Stomach (tissue), 9 donors: ENCODE results near the gene RASSF4. TPM values are rescaled to one million over a fixed set of nuclear protein-coding genes. Genes with fewer than 3 reads are reported as not detected.

Experiments used
- DNase-seq, 2 donors: peaks; one replicate each; pipeline versions ENCODE4 v3.0.0 to v3.0.0-alpha.2; 2013 to 2019
- H3K27ac ChIP-seq, 5 donors: fragments of 200-600 bp in 4 of 5; sonication (generic) in 4 of 5; one replicate each; pipeline ENCODE4 v1.5.1; 2013 to 2019; ENCODE audit warnings: mild to moderate bottlenecking in 1 of 5, moderate library complexity in 1 of 5
- H3K27me3 ChIP-seq, 3 donors: fragments of 200-600 bp; sonication (generic); one replicate each; pipeline ENCODE4 v1.5.1; 2017 to 2019; ENCODE audit warnings: mixed run types in 1 of 3
- H3K36me3 ChIP-seq, 4 donors: fragments of 200-600 bp; sonication (generic); 1 replicate in 3 of 4; 2 replicates in 1 of 4; pipeline ENCODE4 v1.5.1; 2016 to 2019
- H3K4me1 ChIP-seq, 4 donors: fragments of 200-600 bp; sonication (generic); one replicate each; pipeline ENCODE4 v1.5.1; 2016 to 2019
- H3K4me3 ChIP-seq, 4 donors: fragments of 200-600 bp; sonication (generic) in 3 of 4; one replicate each; pipeline ENCODE4 v1.5.1; 2016 to 2019; ENCODE audit warnings: mild to moderate bottlenecking in 1 of 4
- H3K9me3 ChIP-seq, 4 donors: fragments of 200-600 bp; sonication (generic); one replicate each; pipeline ENCODE4 v1.5.1; 2016 to 2019
- CTCF ChIP-seq, 7 experiments: fragments of 450-650 bp in 4 of 7; fragments of 200-600 bp in 3 of 7; sonication (generic) in 3 of 7; IDR thresholded peaks; one replicate each; pipeline ENCODE4 v1.5.1; 2016 to 2019; ENCODE audit warnings: antibody characterized with exemption in 7 of 7, control low read depth in 2 of 7, mild to moderate bottlenecking in 1 of 7
- EP300 ChIP-seq: sonication (generic); formaldehyde crosslinking; IDR thresholded peaks from one replicate; pipeline ENCODE4 v1.6.1; 2017; ENCODE audit warnings: antibody characterized with exemption
- POLR2A ChIP-seq, 4 donors: fragments of 450-650 bp; IDR thresholded peaks; one replicate each; pipeline ENCODE4 v1.6.1; 2016; ENCODE audit warnings: antibody characterized with exemption in 4 of 4, control low read depth in 2 of 4, mild to moderate bottlenecking in 1 of 4, moderate library complexity in 1 of 4
- POLR2AphosphoS5 ChIP-seq, 3 donors: sonication (generic); formaldehyde crosslinking; IDR thresholded peaks; one replicate each; pipeline ENCODE4 v1.6.1; 2016; ENCODE audit warnings: antibody characterized with exemption in 3 of 3
- WGBS, 5 donors: extraction: QIAGEN DNeasy Blood & Tissue Kit in 3 of 5; methylation state at CpG; one replicate each; pipeline versions ENCODE4 v1.1.5 to v1.1.7; 2013 to 2018; 5-methylcytosine and 5-hydroxymethylcytosine counted together
- intact Hi-C: fragments of 100-400 bp; cut with DNase I; formaldehyde crosslinking; loops from one replicate; pipeline ENCODE4 v1.15.1; 2023; ENCODE audit warnings: low total_unique reads
- polyA plus RNA-seq, 3 donors: library from polyadenylated mRNA; stranded (reverse); fragments of 200-250 nt; gene quantifications; one replicate each; pipeline ENCODE4 v1.2.3, GENCODE V29; 2013
- total RNA-seq, 5 donors: library from RNA; depleted of rRNA; stranded (reverse); fragments of >200 nt; gene quantifications; one replicate each; pipeline versions ENCODE4 v1.1.0 to v1.2.3, GENCODE V29; 2014 to 2016
- donor health status: healthy with polysubstance abuse.
- donor health status: Bipolar disorder and iron deficiency.
- donor health status: healthy.

RASSF4 gene
- total and polyA plus RNA-seq, 8 donors = 7.8 to 74.5 (median 14.6) TPM

DNA sequence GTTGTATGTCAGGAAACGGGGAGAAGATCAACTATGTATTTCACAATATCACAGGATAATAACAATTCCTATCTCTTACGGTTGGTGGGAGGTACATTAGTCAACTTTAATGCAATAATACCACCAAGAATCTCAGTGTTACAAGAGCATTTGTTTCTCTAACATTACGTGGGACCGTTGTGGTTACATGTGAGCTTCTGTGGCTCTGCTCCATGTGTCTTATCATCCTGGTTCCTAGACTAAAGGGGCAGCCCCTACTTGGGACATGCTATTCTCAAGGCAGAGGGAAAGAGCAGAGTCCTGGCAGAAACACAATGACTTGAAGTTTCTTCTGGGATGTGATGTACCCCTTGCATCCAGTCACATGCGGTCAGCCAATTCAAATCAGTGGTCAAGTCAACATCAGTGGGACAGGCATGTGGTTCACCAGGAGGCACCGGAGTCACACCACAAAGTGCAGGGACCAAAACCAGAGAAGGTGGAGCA is 38.6 kb downstream of the RASSF4 start:
- TF ChIP-seq POLR2AphosphoS5 (IDR thresholded peaks at IDR 0.05) (no peak), EP300 (no peak), CTCF (IDR thresholded peaks at IDR 0.05) (no peak), POLR2A (IDR thresholded peaks at IDR 0.05) (no peak)
- intact Hi-C loops = no loop called here

GRCh38 chr10:45000138-45000751 is 40.6 kb downstream of the RASSF4 start:
- H3K27me3 ChIP-seq = no peaks in the 10 kb centered on the region
- H3K27ac ChIP-seq = peak overlapping the region; percentile 90 to 97 (median 95)
- WGBS, 5 donors = 41 to 61% (median 49%) methylated on average over 12 of the region's 12 CpGs
- peak in 1 of 2 donors; percentile 78 for DNase-seq
- H3K4me3 ChIP-seq = peak overlapping the region; percentile 58 to 63 (median 60)
- no peaks in the 10 kb centered on the region for H3K9me3 ChIP-seq
- peaks cover 30 to 74% (median 65%) of the 10 kb centered on the region in 4 donors for H3K4me1 ChIP-seq
- intact Hi-C loops = no loop called here
- TF ChIP-seq POLR2AphosphoS5 (IDR thresholded peaks at IDR 0.05) = peak; percentile 29 to 36 (median 31)
- TF ChIP-seq POLR2A (IDR thresholded peaks at IDR 0.05) = no peak
- H3K36me3 ChIP-seq = peaks cover 0 to 21% (median 19%) of the 10 kb centered on the region in 4 donors

More for the DNA sequence above, 38.6 kb downstream of the RASSF4 start:
- peaks cover 38 to 90% (median 75%) of the 10 kb centered on the region in 4 donors for H3K4me1 ChIP-seq
- peak overlapping the region in 4 of 5 donors; percentile 84 to 96 (median 91) for H3K27ac ChIP-seq
- H3K4me3 ChIP-seq = no peak overlapping the region
- no peaks in the 10 kb centered on the region for H3K27me3 ChIP-seq
- H3K9me3 ChIP-seq = no peaks in the 10 kb centered on the region
- DNase-seq = peak in 1 of 2 donors; percentile 3
- peaks cover 0 to 8% (median 7%) of the 10 kb centered on the region in 4 donors for H3K36me3 ChIP-seq
- WGBS, 5 donors = 80 to 92% (median 84%) methylated on average over 6 of the region's 6 CpGs

DNA sequence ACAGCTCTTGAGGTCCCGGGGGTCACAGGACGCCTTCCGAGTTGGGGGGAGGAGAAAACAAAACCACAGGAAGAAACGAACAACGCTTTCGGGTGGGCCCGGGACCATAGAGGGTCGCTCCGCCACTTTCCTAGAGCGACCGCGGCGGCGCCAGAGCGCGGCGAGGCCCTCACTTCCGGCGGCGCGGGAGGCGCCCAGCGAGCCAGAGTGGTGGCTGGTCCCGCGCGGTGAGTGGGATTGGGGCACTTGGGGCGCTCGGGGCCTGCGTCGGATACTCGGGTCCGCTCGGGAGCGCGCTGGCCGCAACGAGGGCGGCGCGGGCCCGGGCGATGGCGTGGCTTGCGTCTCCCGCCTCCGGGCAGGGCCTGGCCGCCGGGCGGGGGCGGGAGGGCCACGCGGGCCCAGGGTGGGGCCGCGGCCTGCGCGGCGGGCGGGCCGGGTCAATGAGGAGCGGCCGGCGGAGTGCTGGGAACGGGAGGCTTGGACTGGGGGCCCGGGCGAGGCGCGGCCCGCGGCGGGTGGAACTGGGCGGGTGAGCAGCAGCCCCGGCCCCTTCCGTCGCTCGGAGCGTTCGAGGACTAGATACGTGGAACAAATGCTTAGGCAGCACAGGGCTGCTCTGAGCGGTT is 41.3 kb downstream of the RASSF4 start, which contains the start of gene ZNF22:
Gene ZNF22 (plus strand): TSS at position 172 of the 629 bp plus-strand sequence. CDS start 2,446 bp downstream, outside the sequence.
- Histone ChIP-seq H3K9me3 (no peaks in the 10 kb centered on the region), H3K27me3 (no peaks in the 10 kb centered on the region), H3K4me1 (peaks cover 24 to 68% (median 58%) of the 10 kb centered on the region in 4 donors), H3K27ac (peak within 1 kb of the TSS; percentile 90 to 97 (median 95)), H3K36me3 (peaks cover 0 to 25% (median 20%) of the 10 kb centered on the region in 4 donors), H3K4me3 (peak within 1 kb of the TSS; percentile 58 to 63 (median 60))
- WGBS, 5 donors = 0 to 2% (median 1%) methylated on average over 23 to 79 of the region's 79 CpGs
- DNase-seq = peak; percentile 68 to 92
- TF ChIP-seq CTCF (IDR thresholded peaks at IDR 0.05) (peak in 1 of 7 experiments; percentile 19), POLR2A (IDR thresholded peaks at IDR 0.05) (no peak), POLR2AphosphoS5 (IDR thresholded peaks at IDR 0.05) (peak in 2 of 3 donors; percentile 54 to 87)
- intact Hi-C loops = no loop called here

DNA sequence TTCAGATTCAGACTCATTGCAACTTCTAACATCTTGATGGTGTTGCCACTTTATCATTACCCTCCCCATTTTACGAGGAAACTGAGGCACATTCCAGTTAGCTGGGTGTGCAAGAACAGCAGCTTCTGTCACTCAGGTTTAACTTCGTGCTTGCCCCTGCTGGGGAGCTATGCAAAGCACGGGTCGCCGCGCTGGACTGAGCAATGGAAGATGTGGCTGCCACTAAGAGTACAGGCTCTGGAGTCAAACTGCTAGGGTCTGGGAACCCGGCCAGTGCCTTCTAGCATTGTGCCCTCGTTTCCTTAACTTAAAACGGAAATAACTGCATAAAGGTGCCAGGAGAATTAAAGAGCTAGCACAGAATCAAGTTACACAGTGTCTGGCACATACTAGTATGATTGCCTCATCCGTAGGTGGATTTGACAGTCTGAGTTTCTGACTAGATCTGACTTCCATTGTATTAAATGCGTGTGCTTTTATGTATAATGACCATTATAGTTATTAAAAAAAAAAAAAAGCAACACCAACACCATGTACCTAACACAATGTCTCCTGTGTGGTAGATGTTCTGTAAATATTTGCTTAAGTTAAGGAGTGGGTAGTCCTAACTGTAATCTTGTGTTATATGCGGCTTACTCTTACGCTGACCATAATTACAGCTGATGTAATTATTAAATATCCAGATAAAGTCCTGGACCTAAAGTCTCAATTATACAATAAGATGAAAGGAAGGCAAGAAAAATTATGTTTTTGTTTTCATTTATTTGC is 42.0 kb downstream of the RASSF4 start:
- DNase-seq = peak; percentile 85 to 86
- intact Hi-C loops = no loop called here
- peaks cover 17 to 61% (median 51%) of the 10 kb centered on the region in 4 donors for H3K4me1 ChIP-seq
- TF ChIP-seq POLR2AphosphoS5 (IDR thresholded peaks at IDR 0.05) = peak in 2 of 3 donors; percentile 68 to 79
- TF ChIP-seq POLR2A (IDR thresholded peaks at IDR 0.05) = peak in 2 of 4 donors; percentile 26 to 29
- TF ChIP-seq EP300 = no peak
- no peak for TF ChIP-seq CTCF (IDR thresholded peaks at IDR 0.05)
- H3K27me3 ChIP-seq = no peaks in the 10 kb centered on the region
- no peaks in the 10 kb centered on the region for H3K9me3 ChIP-seq
- H3K27ac ChIP-seq = peak overlapping the region; percentile 90 to 97 (median 95)
- peaks cover 0 to 25% (median 20%) of the 10 kb centered on the region in 4 donors for H3K36me3 ChIP-seq
- 5 to 8% (median 7%) methylated on average over 13 of the region's 13 CpGs for WGBS, 5 donors
- H3K4me3 ChIP-seq = peak overlapping the region; percentile 58 to 63 (median 60)
